Chondrocyte (in vitro differentiated cells): ENCODE data around the gene KPNA6. TPM values are rescaled to one million over a fixed set of nuclear protein-coding genes. Genes with fewer than 3 reads are reported as not detected.
A peak's percentile ranks its signal among the peaks of the same experiment; 100 is the strongest.

Experiments
- DNase-seq: peaks from one replicate; pipeline ENCODE4 v3.0.0; 2021; ENCODE audit warnings: mixed read lengths, low spot score
- H3K27ac Mint-ChIP-seq: one replicate; pipeline ENCODE4 v1.8.0; 2021; ENCODE audit warnings: mild to moderate bottlenecking, moderate library complexity, mixed read lengths; ENCODE audit not compliant: unreplicated experiment
- H3K27me3 Mint-ChIP-seq: 2 replicates; pipeline ENCODE4 v1.8.0; 2021; ENCODE audit warnings: low read depth, mixed read lengths
- H3K36me3 Mint-ChIP-seq: 2 replicates; pipeline ENCODE4 v1.8.0; 2021; ENCODE audit warnings: low read depth, mixed read lengths
- H3K4me1 Mint-ChIP-seq: 2 replicates; pipeline ENCODE4 v1.8.0; 2021; ENCODE audit warnings: low read depth, mild to moderate bottlenecking, mixed read lengths
- H3K4me3 Mint-ChIP-seq: one replicate; pipeline ENCODE4 v1.8.0; 2021; ENCODE audit warnings: mild to moderate bottlenecking, moderate library complexity, mixed read lengths; ENCODE audit not compliant: unreplicated experiment
- H3K9me3 Mint-ChIP-seq: 2 replicates; pipeline ENCODE4 v1.8.0; 2021; ENCODE audit warnings: low read depth, mixed read lengths
- CTCF ChIP-seq: fragments of 200-600 bp; sonication (generic); IDR thresholded peaks from 2 replicates; pipeline ENCODE4 v1.5.0; 2021; ENCODE audit warnings: antibody characterized with exemption, mild to moderate bottlenecking, moderate library complexity
- total RNA-seq: library from RNA; stranded (reverse); gene quantifications from 3 replicates; pipeline ENCODE4 v1.2.1, GENCODE V29; 2021

Gene KPNA6
- total RNA-seq, 1 donor from 2014 or later, result 80.9 TPM

GRCh38 chr1:32091176-32091575 is 16.7 kb upstream of the KPNA6 start:
- TF ChIP-seq CTCF, result no peak
- Mint-ChIP-seq H3K4me3 (no peak overlapping the region), H3K27ac (no peak overlapping the region), H3K36me3 (peaks cover 27% of the 10 kb centered on the region), H3K9me3 (no peaks in the 10 kb centered on the region), H3K27me3 (no peaks in the 10 kb centered on the region), H3K4me1 (no peaks in the 10 kb centered on the region)
- DNase-seq, result no peak

GRCh38 chr1:32091591-32091990 is 16.3 kb upstream of the KPNA6 start:
- Mint-ChIP-seq H3K27ac (no peak overlapping the region), H3K36me3 (peaks cover 27% of the 10 kb centered on the region), H3K4me1 (no peaks in the 10 kb centered on the region)

GRCh38 chr1:32094746-32095521 is 12.9 kb upstream of the KPNA6 start:
- no peak for TF ChIP-seq CTCF
- Mint-ChIP-seq H3K4me1 (no peaks in the 10 kb centered on the region), H3K27me3 (no peaks in the 10 kb centered on the region), H3K36me3 (peaks cover 32% of the 10 kb centered on the region), H3K9me3 (no peaks in the 10 kb centered on the region), H3K4me3 (no peak overlapping the region), H3K27ac (no peak overlapping the region)
- DNase-seq, result no peak

More at GRCh38 chr1:32091591-32091990, 16.3 kb upstream of the KPNA6 start:
- no peak for DNase-seq
- Mint-ChIP-seq H3K4me3 (no peak overlapping the region), H3K27me3 (no peaks in the 10 kb centered on the region), H3K9me3 (no peaks in the 10 kb centered on the region)
- TF ChIP-seq CTCF, result no peak

- no peaks in the 10 kb centered on the region for H3K9me3 Mint-ChIP-seq
- no peak overlapping the region for H3K4me3 Mint-ChIP-seq
- H3K27ac Mint-ChIP-seq, result peak overlapping the region; percentile 32
- peaks cover 22% of the 10 kb centered on the region for H3K4me1 Mint-ChIP-seq
- H3K27me3 Mint-ChIP-seq, result no peaks in the 10 kb centered on the region
- H3K36me3 Mint-ChIP-seq, result peaks cover 24% of the 10 kb centered on the region
- TF ChIP-seq CTCF, result no peak
- DNase-seq, result no peak
Measured at GRCh38 chr1:32099426-32099825, 8.4 kb upstream of the KPNA6 start.

- Mint-ChIP-seq H3K27ac (no peak overlapping the region), H3K4me3 (no peak overlapping the region)
- no peak for DNase-seq
Measured at GRCh38 chr1:32100359-32100758, 7.5 kb upstream of the KPNA6 start.

More at GRCh38 chr1:32100359-32100758, 7.5 kb upstream of the KPNA6 start:
- H3K4me1 Mint-ChIP-seq, result peaks cover 22% of the 10 kb centered on the region
- peaks cover 16% of the 10 kb centered on the region for H3K36me3 Mint-ChIP-seq
- TF ChIP-seq CTCF, result no peak
- no peaks in the 10 kb centered on the region for H3K27me3 Mint-ChIP-seq
- no peaks in the 10 kb centered on the region for H3K9me3 Mint-ChIP-seq
